NCI-H1417 (cell line): Measurements from ENCODE around the gene TMEM132E.

Experiments used
- DNase-seq, 3 experiments: peaks; one replicate each; lab custom pipeline; 2025; lab: John Stamatoyannopoulos, UW

The TMEM132E gene

DNA sequence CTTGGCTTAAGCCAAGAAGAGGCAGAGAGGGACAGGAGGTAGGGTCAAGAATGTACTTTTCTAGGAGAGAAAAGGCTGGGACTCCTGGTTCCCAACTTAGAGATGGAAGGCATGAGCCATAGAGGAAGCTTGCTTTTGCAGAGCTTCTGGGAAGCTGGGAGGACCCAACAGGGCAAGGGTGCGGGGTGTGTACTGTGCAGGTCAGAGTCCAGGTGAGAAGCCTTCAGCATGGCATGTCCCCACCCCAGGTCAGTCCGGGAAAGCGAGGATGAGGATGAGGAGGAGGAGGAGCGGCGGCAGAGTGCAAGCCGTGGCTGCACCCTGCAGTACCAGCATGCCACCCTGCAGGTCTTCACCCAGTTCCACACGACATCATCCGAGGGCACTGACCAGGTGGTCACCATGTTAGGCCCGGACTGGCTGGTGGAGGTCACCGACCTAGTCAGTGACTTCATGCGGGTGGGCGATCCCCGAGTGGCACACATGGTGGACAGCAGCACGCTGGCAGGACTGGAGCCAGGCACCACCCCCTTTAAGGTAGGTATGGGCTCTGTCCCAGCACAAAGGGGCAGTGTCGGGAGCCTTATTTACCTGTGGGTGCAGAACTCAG, 55.3 kb downstream of the TMEM132E start:
- no peak for DNase-seq

DNA sequence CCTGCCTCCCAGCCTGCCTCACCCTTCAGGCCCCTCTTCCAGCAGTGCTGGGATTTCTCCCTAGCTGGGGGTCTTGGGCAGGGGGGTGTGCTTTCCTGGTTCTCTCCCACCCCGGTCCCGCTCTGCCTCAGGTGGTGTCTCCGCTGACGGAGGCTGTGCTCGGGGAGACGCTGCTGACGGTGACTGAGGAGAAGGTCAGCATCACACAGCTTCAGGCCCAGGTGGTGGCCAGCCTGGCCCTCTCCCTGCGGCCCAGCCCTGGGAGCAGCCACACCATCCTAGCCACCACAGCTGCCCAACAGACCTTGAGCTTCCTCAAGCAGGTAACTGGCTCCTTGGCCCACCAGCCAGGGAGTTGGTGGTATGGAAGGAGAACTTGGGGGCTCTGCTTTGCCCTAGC, 56.5 kb downstream of the TMEM132E start:
- DNase-seq = no peak

DNA sequence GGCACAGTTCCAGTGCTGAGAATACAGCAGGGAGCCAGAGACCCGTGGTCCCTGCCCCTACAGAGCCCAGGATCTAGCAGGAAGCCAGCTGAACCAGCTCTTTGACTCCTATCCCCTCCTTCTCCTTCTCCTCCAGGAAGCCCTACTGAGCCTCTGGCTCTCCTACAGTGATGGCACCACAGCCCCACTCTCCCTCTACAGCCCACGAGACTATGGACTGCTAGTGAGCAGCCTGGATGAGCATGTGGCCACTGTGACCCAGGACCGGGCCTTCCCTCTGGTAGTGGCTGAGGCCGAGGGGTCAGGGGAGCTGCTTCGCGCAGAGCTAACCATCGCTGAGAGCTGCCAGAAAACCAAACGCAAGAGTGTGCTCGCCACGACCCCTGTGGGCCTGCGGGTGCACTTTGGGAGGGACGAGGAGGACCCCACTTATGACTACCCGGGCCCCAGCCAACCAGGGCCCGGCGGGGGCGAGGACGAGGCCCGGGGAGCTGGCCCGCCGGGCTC, 57.7 kb downstream of the TMEM132E start:
- no peak for DNase-seq

DNA sequence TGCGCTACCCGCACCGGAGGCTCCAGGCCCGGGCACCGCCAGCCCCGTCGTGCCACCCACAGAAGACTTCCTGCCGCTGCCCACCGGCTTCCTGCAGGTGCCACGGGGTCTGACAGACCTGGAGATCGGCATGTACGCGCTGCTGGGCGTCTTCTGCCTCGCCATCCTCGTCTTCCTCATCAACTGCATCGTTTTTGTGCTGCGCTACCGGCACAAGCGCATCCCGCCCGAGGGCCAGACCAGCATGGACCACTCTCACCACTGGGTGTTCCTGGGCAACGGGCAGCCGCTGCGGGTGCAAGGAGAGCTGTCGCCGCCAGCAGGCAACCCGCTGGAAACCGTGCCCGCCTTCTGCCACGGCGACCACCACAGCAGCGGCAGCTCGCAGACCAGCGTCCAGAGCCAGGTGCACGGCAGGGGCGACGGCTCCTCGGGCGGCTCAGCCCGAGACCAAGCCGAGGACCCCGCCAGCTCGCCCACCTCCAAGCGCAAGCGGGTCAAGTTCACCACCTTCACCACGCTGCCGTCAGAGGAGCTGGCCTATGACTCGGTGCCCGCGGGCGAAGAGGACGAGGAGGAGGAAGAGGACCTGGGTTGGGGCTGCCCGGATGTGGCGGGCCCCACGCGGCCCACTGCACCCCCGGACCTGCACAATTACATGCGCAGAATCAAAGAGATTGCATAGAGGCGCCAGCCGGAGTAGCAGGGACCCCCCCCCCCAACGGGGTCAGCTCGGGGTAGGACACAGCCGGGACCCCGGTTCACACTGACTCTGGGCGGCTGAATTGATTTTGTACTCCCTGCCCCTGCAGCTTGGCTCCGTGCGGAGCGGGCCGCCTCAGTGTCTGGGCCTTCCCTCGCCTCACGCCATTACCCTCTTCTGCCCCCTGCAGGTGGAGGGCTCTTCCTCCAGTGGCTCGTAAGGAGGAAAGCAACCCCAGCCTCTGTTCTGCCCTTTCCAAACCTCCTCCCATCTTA, 58.5 kb downstream of the TMEM132E start:
- DNase-seq = peak; percentile 15 to 73 (median 49)

DNA sequence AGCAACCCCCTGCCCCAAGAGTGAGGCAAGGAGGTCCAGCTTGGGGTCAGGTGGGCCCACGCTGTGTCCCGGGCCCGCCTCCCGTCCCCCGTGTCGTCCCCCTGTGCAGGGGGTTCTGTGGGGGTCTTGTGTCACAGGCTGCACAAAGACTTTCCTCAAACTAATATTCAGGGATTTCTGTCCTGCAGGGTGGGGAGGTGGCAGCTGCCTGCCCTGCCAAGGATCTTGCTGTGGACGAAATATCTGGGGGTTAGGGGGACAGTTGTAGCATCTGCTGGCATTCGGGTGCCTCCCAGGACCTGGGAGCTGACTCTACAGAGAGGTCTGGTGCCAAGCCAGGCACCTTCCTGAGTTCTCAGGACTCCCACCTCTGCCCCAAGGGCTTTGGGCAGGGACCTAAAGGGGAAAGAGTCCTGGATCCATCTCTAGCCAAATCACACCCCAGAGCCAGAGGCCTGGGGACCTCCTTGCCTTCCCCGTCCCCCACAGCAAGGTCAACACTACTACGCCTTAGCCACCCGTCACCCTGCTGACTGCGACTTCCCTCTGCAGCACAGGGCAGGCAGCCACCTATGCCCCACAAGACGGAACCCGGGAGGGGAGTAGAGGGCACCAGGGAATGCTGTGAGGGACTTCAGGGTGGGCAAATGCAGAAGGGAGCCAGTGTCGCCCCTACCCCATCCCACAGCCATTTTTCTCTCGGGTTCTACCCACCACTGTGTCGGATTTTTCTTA, 59.3 kb downstream of the TMEM132E start:
- no peak for DNase-seq

DNA sequence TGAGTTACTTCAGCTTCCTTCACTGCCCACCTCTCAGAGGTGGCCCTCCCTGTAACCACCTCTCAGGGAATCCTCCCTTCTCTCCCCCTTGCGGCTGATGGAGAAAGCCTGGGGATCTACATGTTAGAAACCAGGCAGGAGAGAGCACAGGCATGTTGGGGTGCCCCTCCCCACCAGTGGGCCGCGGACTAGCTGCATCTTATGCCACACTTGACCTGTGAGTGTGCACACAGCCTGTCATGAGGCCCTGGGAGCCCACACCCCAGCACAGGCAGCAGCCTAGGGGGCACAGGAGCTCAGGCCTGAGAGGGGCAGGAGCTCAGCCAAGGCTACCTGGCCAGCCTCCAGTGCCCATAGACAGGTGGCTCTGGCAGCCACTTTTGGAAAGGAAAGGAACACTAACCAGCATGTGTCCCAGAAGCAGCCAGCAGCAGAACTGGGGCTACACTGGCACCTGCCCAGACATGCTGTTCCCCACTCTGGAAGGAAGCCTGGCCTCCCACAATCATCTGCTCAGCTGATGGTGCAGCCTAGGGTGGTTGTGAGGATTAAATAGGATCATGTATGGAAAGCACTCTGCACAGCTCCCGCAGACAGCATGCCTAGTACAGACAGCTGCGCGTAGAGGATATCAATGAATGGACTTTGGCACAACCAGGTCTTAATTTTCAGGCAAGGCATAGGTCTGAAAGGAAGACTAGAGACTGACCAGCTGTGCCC, 60.5 kb downstream of the TMEM132E start:
- peak in 2 of 3 experiments; percentile 36 to 74 for DNase-seq

DNA sequence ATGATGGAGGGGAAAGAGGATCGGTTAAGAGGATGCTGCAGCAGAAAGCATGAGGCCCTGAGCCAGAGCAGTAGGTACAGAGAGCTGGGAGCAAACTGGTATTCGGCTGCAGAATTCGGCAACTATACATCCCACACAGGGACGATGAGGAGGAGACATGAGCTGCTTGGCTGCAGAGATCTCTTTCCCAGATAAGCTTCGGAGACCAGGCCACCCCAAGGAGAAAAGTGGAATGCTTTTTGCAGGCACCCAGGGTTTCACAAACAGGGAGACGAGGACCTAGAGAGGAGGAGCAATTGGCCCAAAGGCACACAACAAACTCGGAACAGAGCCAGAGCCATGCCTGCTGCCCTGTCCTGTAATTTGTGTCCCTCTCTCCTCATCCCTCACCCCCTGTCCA, 62.0 kb downstream of the TMEM132E start:
- DNase-seq = no peak

DNA sequence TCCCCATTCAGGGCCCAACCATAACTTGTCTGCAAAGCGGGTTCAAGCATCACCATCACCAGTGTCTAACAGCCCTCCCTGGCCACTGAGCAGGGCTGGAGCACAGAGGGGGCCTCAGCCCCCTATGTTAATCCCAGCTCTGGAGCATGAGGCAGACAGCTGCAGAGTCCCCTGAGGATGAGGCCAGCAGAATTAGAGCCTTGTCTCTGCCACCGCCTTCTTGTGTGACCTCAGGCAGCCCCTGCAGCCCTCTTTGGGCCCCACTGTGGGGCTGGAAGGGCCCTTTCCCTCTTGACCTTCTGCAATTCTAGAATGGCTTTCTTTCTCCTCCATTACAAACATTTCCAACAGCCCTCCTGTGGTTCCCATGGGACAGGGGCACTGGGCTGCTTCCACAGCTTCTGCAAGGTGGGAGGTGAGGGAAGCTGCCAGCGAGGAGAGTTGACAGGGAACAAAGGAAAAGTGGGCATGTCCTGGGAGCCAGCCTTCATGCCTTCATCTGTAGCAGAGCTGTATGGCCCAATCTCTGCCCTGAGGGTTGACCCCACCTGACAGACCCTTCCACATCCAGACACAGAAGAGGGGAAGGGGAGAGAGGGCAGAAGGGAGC, 65.7 kb downstream of the TMEM132E start:
- peak in 1 of 3 experiments; percentile 25 for DNase-seq

DNA sequence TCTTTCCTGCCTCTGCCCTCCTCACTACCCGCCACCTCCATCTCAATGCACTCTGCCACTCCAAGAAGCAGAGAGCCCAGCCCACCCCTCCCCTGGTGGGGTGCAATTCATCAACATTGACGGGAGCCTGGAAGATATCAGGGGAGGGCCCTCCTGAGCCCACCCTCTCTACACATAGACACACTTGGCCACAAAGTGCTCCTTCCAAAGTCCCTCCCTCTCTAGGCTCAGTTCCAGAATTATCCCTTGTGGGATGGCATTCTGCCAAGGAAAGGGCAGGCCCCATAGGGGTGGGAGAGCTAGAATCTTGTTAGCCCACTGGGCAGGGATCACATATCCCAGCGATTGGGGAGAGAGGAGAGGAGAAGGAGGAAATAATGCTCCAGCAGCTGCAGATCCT, 66.2 kb downstream of the TMEM132E start:
- peak; percentile 58 to 95 (median 87) for DNase-seq

DNA sequence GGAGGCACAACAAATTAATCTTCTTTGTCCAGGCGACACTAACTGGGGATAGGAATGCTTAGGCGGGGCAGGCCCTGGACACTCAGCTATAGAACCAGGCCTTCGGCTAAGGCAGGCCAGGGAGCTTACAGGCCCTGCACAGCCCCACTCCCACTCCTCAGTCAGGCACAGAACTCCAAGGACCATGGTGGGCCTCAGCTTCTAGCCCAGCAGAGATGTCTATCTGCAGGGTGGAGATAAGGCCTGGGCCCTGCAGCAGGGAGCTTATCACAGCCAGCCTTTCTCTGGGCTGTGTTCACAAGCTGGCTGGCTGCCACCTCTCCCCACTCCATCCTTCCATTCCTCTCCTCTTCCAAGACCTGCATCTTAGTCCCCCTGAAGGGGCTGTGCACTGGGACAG, 68.1 kb downstream of the TMEM132E start:
- no peak for DNase-seq

DNA sequence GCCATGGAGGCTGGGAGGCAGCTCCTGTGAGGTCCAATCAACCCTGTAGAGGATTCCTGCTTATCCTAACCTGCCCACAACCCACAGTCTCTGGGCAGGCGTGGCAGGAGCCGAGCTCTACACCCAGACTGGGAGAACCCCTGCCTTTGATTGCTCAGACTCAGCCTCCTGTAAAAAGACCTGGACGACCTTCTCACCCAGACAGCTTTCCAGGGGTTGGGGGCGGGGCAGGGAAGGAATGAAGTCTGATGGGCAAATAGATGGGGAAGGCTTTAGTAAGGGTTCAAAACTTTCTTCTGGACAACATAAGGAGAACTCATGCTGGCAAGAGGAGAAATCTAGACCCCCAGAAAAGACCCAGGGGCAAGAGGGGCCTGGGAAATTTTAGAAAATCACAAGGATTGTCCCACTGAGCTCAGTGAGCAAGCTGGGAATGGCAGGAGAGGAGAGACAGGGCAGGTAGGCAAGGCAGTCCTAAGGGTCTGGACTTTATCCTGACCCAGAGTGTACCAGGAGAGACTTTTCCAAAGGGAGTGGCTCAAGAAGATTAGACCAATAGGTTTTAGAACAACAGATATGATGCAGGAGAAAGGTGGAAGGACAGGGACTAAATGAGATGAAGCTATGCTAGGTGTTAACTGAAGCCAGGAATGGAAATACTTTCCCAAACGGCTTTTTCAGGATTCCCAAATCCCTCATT, 70.8 kb downstream of the TMEM132E start:
- DNase-seq = no peak

DNA sequence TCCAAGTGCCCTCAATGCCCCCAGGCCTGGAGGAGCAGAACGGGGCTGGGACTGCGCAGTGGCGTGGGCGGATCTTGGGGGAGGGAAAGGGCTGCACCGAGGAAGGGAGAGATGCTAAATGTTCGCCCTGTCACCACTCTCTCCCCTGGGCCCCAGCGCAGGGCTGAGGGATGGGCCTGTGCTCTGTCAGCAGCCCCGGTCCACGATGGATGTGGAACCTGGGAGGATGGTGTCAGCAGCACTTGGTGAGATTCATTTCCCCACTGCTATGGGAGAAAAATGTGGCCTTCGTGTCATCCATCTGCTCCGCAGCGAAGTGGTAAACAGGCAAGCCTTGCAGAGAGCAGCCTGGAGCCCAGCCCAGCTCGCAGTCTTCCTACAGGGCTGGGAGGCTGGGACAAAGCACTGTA, 72.0 kb downstream of the TMEM132E start:
- no peak for DNase-seq

DNA sequence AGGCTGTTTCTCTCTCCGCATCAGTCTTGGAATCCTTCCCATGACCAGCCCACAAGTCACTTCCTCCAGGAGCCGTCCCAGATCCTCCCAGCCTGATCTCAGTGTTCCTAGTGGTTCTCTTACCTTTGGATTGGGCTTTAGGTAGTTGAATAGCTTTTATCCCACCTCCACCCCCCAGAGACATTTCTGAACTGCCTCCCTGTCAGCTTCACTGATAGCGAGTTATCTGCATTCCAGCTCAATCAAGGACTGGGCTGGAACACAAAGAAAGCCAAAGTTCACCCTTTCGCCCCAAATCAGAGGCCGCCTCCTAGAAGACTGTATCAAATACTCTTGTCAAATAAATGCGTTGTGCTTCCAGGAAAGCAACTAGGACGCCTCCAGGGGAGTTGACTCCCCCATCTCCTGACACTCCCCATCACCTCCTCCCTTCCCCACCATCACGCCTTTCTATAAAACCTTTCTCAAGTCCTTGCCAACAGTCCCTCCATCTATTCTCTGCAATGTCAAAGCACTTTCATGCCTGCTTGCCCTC, 72.7 kb downstream of the TMEM132E start:
- DNase-seq = no peak

DNA sequence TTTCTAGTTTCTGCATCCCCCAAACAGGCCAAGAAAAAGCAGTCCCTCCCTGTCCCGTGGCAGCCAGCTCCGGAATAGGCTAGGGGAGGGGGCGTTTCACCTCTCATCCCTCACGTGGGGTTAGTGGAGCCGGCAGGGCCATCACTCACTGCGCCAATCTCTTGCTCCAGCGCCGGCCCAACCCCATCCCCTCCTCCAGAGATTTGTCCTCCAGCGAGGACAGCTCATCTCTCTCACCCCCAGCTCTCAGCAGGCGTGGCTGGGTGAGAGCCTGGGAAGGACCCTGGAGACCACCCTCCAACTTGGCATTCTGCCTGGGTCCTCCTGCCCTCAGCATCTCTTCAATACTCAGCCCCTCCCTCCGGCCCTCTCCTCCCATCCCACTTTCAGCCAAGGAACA, 74.1 kb downstream of the TMEM132E start:
- peak in 1 of 3 experiments; percentile 6 for DNase-seq

DNA sequence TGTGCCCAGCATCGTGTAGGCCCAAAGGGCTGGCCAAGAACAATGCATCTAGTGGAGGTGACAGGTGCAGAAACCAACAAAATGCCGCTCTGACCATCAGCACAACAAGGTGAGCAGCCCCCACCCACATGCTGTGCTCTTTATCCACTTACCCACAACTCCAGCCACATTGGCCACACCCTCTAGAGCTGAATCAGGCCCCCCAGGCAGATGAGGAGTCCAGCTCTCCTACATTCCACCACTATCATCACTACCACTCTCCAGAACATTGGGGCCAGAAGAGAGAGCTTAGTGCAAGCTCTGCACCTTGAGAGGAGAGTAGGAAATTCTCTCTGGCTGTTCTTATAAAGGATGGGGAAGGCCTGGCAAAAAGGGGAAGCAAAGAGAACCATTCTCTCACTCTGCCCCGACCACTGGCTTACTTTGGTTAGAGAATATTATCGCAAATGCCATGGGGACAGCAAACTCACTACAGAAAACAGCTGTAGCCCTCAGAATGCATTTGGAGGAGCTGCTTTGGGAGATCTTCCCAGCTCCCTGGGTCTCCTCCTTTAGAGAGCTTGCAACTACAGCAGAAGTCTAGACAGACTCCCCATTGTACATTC, 75.0 kb downstream of the TMEM132E start:
- DNase-seq = no peak

DNA sequence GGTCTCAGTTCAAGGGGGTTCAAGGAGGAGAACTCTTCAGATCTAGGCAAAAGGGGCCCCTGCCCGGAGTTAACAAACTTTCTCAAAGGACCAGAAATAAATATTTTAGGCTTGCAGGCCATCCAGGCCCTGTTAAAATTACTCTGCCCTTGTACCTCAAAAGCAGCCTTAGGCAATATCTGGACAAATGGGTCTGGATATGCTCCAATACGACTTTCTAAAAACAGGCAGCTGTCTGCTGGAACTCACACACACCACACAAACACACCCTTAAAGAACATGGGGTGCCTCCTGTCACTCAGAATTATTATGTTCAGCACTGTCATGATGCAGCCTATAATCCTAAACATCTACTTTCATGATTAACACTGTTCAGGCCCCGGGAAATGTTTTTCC, 75.5 kb downstream of the TMEM132E start:
- DNase-seq = no peak

DNA sequence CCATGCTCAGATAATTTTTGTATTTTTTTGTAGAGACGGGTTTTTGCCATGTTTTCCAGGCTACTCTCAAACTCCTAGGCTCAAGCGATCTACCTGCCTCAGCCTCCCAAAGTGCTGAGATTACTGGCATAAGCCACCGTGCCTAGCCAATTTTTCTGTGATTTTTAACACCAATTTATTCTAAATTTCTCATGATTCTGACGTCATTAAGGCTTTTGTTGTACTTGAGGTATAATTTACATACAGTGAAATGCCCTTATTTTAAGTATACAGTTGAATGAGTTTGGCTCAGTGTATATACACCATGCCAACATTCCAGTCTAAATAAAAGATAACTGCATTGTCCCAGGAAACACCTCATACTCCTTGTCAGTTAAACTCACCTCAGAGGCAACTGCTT, 77.4 kb downstream of the TMEM132E start:
- DNase-seq = no peak

DNA sequence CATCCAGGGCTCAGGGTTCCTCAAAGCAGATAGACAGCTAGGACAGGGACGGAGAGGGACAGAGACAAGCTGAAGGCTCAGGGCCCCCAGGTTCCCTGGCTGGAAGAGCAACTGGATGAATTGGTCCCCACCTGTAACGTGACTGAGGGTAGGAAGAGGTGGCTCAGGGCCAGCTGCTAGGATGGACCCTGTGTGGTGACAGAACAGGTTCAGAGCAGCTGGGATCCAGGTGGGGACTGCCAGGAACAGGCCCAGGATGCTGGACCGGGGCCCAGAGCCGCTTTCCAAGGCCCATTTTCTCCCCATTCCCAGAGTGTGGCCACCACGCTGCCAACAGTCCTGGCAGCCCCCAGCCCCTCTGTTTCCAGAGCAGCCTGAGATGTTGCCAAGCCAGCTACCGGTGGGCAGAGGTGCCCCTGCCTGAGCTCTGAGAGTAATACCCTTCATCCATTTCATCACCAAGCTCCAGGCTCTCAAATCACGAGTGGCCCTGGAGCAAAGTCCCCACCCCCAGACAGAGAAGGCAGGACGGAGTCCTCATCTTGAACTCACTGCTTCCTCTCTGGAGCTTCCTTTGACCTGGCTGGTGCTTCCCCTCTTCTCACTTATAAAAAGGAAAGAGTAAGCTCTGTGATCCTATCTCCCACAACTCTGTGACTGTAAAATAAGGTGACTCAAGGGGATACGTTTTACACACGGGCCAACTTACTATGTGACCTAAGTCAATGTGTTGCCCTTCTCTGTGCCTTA, 79.6 kb downstream of the TMEM132E start:
- DNase-seq = no peak

DNA sequence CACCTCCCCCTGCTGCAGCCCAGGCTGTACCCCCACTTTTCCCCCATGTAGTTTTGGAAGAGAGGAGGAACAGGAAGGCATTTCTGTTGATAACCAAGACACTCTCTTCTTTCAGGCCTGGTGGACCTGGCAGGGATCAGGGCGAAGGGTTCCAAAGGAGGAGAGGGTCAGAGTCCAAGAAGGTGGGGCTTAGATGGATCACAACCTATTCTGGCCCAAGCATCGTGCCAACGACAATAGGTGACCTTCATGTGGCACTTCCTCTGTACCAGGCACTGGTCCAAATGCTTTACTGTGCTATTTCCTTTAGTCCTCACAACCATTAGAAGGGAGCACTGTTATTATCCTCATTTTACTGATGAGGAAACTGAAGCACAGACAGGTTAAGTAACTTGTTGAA, 84.3 kb downstream of the TMEM132E start:
- no peak for DNase-seq
